ENCODE results near the gene TANGO6.

TANGO6 gene

DNA sequence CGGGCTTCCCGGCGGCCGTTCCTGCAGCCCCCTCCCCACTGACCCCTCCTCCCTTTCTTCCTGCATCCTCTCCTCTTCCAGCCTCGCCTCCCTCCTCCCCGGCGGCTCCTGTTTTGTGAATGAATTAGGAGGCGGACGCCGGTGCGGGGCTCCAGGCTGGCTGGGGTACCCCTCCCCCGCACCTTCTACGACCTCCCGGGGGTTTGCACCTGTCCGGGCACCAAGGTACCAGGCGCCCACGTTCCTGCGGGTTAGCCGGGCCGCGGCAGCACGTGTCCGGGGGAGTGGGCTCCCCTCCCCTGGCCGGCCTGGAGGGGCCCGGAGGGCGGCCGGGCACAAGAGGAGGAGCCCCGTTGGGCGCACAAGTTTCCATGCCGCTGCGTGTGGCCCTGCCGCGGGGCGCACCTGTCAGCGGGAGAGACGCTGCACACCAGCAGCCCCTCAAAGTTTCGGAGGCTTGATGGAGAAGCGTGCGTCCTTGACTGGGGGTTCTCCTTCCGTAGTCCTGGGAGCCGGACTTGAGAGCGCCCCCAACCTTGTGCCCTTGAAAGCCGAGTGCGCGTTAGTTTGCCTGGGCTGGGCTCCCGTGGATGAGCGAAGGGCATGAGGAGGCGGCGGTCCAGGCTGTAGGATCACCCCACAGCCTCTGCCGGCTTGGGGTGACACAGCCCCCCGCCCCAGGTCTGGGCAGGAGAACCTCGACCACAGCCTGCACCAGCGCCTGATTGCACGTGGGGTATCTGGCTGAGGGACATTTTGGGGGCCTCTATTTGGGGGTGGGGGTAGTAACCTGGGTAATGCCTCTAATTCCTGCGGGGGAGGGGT is 263.4 kb downstream of the TANGO6 start:
- no peak for DNase-seq

DNA sequence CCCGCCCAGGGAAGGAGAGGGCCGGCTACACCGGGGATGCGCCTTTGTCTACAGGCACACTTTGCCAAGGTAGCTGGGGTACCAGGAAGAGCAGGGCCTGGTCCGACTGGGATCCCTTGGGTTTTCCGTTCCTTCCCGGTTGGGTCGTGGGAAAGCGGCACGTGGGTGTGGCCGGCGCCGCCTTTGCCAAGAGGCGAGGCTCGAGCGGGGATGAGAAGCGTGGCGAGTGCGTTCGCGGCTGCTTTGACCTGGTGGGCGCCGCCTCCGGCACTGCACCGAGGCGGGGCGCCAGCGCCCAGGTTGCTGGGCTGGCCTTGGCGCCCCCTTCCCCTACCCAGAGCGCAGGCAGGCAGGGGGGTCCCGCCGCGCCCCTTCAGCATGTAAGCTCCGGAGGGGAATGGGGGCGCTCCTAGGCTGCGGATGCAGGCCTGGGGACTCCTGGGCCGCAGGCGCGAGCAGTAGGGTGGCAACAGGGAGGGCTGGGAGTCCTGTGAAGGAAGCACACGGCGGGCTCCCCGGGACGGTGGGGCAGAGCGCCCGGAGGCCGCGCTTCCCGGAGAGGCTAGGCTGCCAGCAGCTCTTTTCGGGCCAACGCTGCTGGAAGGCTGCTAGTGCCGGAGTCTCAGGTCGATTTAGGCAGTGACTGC is 264.1 kb downstream of the TANGO6 start:
- DNase-seq: no peak

DNA sequence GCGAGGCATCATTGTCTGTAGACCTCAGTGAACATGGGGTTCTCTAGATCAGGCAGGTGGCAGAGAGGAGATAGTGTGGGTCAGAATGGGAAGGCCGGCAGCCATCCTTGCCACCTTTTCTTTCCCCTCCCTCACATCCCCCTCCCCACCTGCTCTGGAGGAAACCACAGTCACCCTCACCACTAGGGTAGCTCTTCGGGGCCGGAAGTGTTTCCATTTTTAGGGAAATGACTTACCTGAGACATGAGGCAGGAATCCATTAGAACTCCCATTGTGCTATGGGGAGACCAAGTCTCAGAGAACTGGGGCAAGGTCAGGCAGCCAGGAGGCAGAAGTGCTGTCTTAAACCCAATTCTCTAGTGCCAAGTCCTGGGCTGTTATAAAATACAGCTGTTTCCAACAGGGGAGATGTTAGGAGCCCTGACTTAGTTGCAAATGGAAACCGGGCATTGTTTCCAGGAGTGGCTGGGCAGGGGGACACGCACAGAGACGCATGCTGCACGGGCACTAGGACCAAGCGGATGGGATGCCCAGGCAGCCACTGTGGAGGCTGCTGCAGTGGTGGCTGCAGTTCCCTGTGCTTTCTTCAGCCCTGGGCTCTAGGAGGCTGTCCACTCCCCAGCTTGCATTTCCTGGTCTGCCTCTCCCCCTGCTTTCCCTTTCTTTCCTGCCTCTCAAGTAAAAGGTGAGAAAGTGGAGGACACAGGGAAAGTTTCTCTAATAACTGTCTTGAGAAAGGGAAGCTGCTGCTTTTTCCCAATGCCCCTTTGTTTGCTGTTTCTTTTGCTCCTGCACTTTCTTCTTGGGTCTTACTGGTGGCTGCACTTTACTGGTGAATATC is 265.0 kb downstream of the TANGO6 start:
- no peak for DNase-seq

DNA sequence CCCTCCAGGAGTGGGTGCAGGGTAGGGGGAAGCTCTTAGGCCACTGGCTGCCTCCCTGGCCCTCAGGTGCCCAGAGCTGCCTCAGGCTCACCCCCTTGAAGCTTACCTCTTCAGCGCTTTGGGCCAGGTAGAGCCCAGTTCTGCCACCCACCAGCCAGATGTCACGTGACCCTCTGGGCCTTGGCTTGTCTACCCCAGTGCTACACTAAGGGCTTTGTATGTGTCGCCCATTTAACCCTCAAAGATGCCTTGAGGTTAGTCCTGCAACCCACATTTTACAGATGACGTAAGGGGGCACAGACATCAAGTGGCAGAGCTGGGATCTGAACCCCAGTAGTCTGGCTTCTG is 265.5 kb downstream of the TANGO6 start:
- DNase-seq: no peak

DNA sequence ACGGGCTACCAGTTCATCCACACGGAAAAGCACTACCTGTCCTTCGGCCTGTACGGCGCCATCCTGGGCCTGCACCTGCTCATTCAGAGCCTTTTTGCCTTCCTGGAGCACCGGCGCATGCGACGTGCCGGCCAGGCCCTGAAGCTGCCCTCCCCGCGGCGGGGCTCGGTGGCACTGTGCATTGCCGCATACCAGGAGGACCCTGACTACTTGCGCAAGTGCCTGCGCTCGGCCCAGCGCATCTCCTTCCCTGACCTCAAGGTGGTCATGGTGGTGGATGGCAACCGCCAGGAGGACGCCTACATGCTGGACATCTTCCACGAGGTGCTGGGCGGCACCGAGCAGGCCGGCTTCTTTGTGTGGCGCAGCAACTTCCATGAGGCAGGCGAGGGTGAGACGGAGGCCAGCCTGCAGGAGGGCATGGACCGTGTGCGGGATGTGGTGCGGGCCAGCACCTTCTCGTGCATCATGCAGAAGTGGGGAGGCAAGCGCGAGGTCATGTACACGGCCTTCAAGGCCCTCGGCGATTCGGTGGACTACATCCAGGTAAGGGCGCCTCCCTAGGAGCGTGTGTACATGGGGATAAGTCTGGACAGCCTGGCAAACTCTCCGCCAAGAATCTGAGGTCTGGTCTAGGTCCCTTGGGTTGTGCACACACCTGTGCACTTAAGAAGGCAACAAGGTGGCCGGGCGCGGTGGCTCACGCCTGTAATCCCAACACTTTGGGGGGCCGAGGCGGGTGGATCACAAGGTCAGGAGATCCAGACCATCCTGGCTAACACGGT is 266.3 kb downstream of the TANGO6 start:
- no peak for DNase-seq

DNA sequence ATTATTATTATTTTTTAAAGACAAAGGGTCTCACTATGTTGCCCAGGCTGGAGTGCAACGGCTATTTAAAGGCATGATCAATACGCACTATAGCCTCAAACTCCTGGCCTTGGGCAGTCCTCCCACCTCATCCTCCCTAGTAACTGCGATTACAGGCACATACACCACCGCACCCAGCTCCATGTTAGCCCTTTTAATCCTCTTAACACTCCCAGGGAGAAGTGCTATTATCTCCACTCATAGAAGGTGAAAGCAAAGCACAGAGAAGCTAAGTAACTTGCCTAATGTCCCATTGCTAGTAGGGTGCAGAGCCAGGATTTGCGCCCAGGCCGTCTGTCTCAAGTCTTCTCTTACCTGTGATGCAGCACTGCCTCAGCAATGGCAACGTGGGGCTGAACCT is 267.1 kb downstream of the TANGO6 start:
- no peak for DNase-seq

DNA sequence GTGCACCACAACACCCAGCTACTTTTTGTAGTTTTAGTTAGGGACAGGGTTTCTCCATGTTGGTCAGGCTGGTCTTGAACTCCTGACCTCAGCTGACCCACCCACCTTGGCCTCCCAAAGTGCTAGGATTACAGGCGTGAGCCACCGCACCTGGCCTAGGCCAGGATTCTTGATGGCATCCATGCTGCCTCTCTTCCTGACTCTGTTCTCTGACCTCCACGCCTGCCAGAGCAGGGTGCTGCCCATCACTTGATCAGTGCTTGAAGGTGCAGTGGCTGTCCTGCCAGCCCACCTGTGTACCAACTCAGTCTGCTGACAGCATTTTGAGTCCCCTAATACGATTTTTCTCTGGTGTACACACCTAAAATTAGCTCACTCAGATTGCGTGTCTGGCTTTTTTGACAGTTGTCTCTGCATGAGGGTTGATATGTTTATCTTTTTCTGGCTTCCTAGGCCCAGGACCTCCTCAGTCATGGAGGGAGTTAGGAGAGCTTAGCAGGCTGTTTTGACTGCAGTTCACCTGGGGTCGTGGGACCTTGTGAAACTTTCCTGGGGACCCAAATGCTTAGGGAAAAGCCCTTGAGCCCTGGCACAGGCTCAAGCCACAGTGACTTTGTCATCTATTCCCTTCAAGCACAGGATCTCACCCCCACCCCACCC is 268.0 kb downstream of the TANGO6 start:
- DNase-seq: no peak

DNA sequence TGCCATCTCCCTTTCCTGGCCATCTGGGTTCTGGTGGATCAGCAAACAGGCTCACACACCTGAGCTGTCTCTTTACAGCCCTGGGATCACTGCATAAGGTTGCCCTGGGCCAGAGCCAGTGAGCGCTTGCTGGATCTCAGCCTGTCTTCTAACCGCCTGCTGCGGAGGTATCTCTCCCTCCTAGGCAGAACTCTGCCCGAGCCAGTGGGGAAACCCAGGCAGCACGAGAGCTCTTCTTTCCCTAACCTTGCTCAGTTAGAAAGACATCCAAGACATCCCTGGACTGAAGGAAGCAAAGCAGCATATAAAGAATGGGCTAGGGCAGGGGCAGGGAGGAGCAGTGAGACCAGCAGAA is 268.5 kb downstream of the TANGO6 start:
- no peak for DNase-seq

DNA sequence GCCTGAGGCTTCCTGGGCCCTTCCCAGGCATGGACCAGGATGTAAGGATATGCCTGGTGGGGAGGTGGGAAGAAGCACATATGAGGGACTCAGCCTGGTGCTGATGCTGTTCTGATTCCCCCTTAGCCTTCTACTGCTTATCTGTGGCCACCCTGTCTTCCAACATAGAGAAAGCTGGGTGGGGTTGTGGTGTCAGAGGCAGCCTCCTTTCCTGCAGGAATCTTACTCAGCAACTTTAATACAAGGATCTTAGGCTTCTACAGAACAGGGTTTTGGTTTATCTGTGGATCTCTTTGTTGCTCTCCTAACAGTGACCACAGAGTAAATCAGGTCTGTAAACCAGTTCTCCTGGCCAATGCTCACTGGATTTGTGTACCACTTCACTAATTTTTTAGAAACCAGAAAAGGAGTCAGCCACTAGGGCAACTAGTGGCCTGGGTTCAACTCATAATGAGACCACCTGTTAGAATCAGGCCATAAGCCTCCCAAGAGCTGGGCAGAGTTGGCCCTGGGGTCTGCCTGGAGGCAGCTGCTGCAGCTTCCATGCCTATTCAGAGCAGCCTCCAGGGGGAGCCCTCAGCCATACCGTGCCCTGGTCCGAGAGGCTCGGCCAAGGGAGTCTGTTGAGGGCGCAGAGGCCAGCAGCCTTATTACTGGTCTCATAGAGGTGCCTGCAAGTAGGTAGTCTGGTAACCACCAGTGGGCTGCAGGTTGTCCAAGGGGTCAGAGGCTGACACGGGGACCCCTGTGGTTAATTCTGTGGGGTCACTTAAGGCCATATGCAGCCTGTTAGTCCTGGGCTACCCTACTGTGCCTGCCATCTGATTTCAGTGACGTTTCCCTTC is 269.2 kb downstream of the TANGO6 start:
- peak; percentile 42 for DNase-seq

DNA sequence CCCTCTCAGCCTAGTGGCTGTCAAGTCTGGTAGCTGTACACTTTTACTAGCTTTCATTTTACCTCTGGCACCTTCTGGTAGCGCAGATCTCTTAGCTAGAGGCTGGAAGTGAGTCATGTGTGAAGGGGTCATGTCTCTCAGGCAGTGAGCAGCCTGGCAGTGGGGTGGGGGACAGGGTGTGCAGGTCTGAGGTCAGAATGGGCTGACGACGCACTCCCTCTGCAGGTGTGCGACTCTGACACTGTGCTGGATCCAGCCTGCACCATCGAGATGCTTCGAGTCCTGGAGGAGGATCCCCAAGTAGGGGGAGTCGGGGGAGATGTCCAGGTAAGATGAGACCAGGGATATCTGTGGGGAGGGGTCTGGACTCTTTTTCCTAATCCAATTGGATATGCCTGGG is 269.9 kb downstream of the TANGO6 start:
- no peak for DNase-seq

DNA sequence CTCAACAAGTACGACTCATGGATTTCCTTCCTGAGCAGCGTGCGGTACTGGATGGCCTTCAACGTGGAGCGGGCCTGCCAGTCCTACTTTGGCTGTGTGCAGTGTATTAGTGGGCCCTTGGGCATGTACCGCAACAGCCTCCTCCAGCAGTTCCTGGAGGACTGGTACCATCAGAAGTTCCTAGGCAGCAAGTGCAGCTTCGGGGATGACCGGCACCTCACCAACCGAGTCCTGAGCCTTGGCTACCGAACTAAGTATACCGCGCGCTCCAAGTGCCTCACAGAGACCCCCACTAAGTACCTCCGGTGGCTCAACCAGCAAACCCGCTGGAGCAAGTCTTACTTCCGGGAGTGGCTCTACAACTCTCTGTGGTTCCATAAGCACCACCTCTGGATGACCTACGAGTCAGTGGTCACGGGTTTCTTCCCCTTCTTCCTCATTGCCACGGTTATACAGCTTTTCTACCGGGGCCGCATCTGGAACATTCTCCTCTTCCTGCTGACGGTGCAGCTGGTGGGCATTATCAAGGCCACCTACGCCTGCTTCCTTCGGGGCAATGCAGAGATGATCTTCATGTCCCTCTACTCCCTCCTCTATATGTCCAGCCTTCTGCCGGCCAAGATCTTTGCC is 271.1 kb downstream of the TANGO6 start:
- no peak for DNase-seq

DNA sequence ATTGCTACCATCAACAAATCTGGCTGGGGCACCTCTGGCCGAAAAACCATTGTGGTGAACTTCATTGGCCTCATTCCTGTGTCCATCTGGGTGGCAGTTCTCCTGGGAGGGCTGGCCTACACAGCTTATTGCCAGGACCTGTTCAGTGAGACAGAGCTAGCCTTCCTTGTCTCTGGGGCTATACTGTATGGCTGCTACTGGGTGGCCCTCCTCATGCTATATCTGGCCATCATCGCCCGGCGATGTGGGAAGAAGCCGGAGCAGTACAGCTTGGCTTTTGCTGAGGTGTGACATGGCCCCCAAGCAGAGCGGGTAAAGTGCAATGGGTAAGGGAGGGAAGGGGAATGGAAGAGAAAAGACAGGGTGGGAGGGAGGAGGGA is 271.6 kb downstream of the TANGO6 start:
- DNase-seq: no peak

DNA sequence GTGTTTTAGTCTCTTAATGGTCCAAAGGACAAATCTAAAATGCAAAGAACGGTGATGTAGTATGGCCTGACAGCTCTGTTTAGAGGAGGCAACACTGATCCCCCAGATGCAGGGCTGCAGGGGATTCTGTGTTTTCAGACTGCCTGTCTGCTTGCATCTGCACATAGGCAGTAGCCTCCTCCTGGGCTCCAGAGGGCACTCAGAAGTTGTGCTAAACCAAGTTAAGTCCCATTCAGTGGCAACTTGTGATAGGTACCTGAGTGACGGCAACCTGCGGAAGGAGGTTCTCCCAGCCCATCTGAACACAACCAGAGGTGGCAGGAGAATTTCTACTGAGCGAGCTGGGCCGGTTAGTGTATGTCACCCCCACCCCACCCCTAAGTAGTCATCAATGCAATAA is 272.0 kb downstream of the TANGO6 start:
- DNase-seq: no peak

DNA sequence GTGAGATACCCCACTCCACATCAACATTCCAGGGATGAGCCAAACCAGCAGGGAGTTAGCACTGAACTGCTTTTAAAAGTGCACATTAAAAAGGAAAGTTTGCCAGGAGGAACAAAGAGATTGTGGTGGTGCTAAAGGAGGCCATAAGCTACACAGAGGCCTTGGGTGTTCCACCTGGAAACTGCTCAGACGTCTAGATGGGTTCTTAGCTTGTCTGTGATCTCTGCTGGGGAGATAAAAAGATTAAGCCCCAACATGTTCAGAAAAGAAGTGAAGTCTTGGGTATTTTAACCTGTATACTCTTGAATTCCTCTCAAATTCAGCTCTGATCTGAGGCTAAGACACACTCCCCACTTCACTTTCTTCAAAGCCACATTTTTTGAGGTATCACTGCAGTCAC is 272.5 kb downstream of the TANGO6 start:
- DNase-seq: no peak

DNA sequence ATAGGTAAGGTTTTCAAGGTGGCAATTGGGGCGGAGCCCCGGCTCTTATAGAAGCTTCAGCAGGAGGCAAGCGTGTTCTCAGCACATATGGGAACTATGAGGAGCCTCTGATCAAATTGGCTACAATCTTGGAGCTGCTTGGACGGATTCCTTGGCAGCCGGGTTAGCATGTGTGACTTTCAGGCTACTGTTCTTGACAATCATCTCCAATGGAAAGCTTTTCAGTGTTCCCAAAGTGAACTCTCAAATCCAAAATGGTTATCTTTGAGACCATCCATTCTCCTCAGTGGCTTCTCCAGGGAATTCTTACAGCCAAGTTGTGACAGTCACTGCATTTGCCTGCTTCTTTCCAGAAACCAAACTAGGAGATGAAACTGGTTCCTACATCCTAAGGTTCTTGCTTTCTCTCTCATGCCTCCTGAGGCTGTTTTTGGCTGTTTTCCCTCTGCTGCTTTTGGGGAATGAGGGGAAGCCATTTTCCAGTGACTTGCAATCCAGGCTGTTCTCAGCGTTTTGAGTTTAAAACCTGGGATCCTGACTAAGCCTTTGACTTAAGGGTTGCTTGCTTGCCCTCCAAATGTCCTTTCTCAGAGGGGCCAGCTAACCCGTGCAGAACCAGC is 273.0 kb downstream of the TANGO6 start:
- no peak for DNase-seq

DNA sequence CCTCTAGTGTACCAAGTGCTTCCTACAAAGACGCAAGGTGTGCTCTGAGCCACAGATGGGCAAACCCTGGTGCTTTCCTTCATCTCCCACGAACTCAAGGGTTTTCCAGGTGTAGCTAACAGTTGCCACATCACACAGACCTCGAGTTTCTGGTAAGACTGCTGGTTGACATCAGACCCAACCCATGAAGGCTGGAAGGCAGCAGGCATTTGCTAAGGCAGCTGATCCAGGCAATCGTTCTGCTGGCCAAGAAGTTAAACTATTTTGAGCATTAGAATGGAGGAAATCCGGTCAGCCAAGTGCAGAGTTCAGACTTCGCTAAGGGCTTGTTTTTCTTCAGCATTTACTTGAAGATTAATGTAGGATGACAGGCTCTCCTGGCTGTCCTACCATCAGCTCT is 273.6 kb downstream of the TANGO6 start:
- no peak for DNase-seq

DNA sequence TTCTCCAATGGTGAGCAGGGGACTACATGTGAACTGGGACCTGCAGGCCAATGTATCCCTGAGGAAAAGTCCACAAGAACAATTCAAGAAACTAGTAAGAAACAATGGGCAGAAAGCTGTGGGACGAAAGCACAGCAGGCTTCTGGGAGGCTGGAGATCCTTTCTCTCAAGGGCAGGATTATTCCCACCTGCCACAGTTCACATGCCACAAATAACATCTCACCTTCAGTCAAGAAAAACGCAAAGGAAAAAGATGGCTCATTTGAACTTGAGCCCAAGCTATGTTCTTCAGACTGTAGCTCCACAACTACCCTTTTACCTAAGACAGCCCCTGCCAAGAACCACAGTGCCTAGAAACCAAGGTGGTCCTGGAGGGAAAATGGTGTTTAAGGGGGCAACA is 275.1 kb downstream of the TANGO6 start:
- no peak for DNase-seq

DNA sequence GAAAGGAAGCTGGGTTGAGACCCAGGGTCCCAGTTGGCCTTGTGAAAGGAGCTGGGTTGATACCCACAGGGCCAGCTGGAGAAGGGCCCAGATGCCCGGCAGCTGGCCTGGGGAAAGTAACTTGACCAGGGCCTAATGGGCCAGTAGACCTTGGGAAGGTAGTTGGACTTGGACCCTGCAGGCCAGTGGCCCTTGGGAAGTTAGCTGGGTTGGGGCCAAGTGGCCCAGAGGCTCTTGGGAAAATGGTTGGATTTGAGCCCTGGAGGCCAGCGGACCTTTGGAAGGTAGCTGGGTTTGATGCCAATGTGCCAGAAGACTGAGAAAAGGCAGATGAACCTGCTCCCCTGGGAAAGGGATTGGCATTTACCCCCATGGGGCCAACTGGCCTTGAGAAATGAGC is 275.7 kb downstream of the TANGO6 start:
- DNase-seq: no peak

DNA sequence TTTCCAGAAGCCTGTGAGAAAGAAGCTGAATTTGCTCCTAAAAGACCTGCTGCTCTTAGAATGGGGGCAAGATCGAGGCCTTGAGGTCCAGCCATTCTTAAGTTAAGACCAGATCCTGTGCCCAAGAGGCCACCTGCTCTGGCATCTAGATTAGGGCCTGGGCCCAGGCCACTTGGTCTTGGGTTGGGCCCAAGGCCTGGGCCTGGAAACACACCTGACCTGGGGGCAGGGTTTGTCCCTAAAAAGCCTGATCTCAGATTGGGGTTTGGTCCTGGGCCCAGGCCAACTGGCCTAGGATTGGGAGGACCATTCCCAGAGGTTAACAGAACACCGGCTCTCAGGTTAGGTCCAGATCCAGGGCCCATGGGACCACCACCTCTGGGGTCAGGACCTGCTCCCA is 276.2 kb downstream of the TANGO6 start:
- DNase-seq: no peak

DNA sequence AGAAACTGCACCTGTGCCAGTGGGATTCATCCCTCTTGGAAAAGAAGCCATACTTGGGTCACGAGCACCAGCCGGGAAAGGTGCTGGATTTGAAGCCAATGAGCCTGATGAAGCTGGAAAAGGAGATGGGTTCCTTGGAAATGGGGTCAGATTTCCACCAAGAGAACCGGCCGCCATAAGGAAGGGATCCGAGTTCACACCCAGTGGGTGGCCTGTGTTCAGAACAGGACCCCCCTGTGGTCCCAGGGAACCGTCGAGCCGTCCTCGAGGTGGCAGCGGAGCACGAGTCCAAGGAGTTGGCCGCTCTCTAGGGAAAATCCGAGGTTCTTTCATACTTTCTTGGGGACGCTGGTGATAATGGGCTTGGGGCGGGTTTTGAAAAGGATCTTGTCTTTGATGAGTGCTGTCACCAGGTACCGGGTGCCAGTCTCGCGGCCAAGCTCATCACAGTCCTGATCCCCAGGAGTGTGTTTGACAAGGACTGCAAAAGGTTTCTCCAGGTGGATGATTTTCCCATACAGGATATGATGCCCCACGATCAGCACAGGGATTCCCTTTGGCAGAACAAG is 276.8 kb downstream of the TANGO6 start:
- no peak for DNase-seq

Measured in fibroblast of skin of scalp (primary cell).